ENCODE data around the gene KLHL17. TPM values are rescaled to one million over a fixed set of nuclear protein-coding genes. Genes with fewer than 3 reads are reported as not detected.

Gene KLHL17
- total and polyA plus RNA-seq, 9 of the 15 experiments (the other 6 are each of a cell fraction or from before 2014, with no cell fraction given), result 0.14 to 84.8 (median 13.0) TPM

- TF ChIP-seq NCOA2 (IDR thresholded peaks at IDR 0.05; ENCODE audit: partially characterized antibody in 2 of 2) (no peak), RNF2 (IDR thresholded peaks at IDR 0.05) (no peak)
Measured at GRCh38 chr1:910881-911721, 49.3 kb upstream of the KLHL17 start (continued).

DNA sequence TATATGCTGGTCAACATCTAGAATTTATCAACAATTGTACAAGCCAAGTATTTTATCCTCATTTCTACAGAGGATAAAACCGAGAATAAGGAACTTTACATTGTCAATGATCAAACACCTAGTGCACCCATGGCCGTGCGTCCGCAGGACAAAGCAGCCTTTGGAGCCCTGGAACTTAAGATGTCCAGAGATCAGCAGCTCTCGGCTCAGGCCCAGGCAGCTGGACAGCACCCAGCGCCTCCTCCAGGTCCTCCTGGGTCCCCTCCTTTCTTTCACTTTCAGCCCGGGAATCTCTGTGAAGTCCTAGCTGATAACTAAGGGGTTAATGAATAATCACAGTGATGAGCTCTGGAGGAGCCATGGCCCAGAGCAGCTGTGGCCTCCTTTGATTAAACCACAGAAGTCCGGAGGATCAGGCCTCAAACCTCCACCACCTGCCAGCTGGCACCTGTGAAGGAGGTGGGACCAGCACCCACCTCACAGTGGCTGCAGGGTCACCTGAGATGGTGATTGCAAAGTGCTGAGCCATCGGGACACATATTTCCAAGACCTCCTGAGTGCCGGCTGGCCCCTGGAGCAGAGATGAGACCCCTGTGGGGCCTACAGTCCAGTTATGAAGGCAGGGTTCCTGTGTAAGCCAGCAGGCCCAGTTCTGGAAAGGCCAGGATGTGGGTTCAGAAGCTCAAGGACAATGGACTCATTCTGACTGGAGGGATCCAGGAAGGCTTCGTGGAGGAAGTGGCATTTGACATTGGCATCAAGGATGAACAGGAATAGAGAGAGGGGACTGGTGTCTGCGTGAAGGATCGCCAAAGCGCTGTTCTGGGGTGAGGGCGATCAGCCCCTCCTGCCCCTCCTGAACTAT, 48.3 kb upstream of the KLHL17 start:
- peaks cover 8 to 60% of the 10 kb centered on the region in 2 experiments for H3K4me1 ChIP-seq (replicated peaks in 1 of 2; ENCODE audit: control insufficient read depth in 2 of 2, insufficient read depth in 2 of 2, low read length in 2 of 2)
- ChIA-PET CTCF (ENCODE audit: low intra/inter-chr PET ratio) (no interaction called here), POLR2A (interaction anchor here (0.6 to 1.6 kb wide), 5 partner anchors 9 to 30 kb away, joined by 3 to 5 read pairs (median 4); no protein-coding TSS in a partner anchor)
- no TSS peak for BruUV-seq (replicated peaks)
- peaks cover 15 to 38% of the 10 kb centered on the region in 2 experiments; a peak in 4 of 5 replicates for H3K27me3 ChIP-seq (ENCODE audit: control insufficient read depth in 2 of 2, insufficient read depth in 2 of 2, low read length in 2 of 2)
- H4K20me1 ChIP-seq (replicated peaks; ENCODE audit: control insufficient read depth, insufficient read depth, low read length), result peaks cover 15% of the 10 kb centered on the region; the same call in 1 of the 2 replicates
- in situ Hi-C loops (cut with MboI) (no loop called here), intact Hi-C loops (cut with micrococcal nuclease) (no loop called here)
- FAIRE-seq (peak; percentile 60), ATAC-seq (no peak), DNase-seq (ENCODE audit: extremely low read depth in 1 of 4, low spot score in 3 of 4) (no peak)
- H3K9me1 ChIP-seq (ENCODE audit: control insufficient read depth, insufficient read depth, low read length), result no peaks in the 10 kb centered on the region
- H3K4me2 ChIP-seq (ENCODE audit: insufficient read depth, low read length), result no peak overlapping the region
- H3K9me3 ChIP-seq (replicated peaks; ENCODE audit: control insufficient read depth, insufficient read depth, low read depth, low read length), result no peaks in the 10 kb centered on the region
- H3K9ac ChIP-seq (ENCODE audit: insufficient read depth in 1 of 2, low read depth in 2 of 2, low read length in 2 of 2), result no peak overlapping the region
- H3K27ac ChIP-seq (ENCODE audit: extremely low read depth, low read depth, low read length), result no peak overlapping the region
- H3K79me2 ChIP-seq (ENCODE audit: control insufficient read depth, insufficient read depth, low read length), result no peaks in the 10 kb centered on the region
- 33% methylated on average over 15 of the region's 15 CpGs for WGBS (ENCODE audit: insufficient coverage, low coverage, missing lambda C conversion rate)
- H3K4me3 ChIP-seq, result no peak overlapping the region
- no peak overlapping the region for H2AFZ ChIP-seq (ENCODE audit: low read depth, low read length)
- H3K36me3 ChIP-seq (ENCODE audit: control insufficient read depth, insufficient read depth, low read length), result no peaks in the 10 kb centered on the region
- TF ChIP-seq REST (IDR thresholded peaks at IDR 0.05; ENCODE audit: borderline replicate concordance), result 0 out of 2 replicates have a peak, but pooled peaks have one; percentile 22
- TF ChIP-seq REST (CRISPR knock-in tag; IDR thresholded peaks at IDR 0.05; ENCODE audit: low read depth), result no peak
- 0 out of 2 replicates have a peak, but pooled peaks have one; percentile 20 for TF ChIP-seq ZFX (CRISPR knock-in tag; IDR thresholded peaks at IDR 0.05)
- TF ChIP-seq KDM1A (IDR thresholded peaks at IDR 0.05), result 0 out of 4 replicates have a peak, but pooled peaks of 1 of the 2 experiments have one; percentile 34
- peak; percentile 97 for TF ChIP-seq ZFP36 (IDR thresholded peaks at IDR 0.05; ENCODE audit: low read depth, low read length, partially characterized antibody)
